ENCODE results near the gene IGSF21.

IGSF21 gene

GRCh38 chr1:18341291-18342069 lies 233.9 kb downstream of the IGSF21 start:
- Histone ChIP-seq H3K4me3 (replicated peaks; ENCODE audit: low read depth, low read length) (no peak overlapping the region), H3K27me3 (replicated peaks; ENCODE audit: control insufficient read depth, insufficient read depth, low read length) (no peaks in the 10 kb centered on the region; the same call in 1 of the 2 replicates), H3K36me3 (ENCODE audit: control insufficient read depth, insufficient read depth, low read length) (no peaks in the 10 kb centered on the region)
- TF ChIP-seq CTCF (IDR thresholded peaks at IDR 0.05; ENCODE audit: insufficient read depth, low read length, poor library complexity, severe bottlenecking), result no peak
- DNase-seq (ENCODE audit: extremely low read depth, insufficient read length), result no peak

GRCh38 chr1:18342744-18343143 lies 235.1 kb downstream of the IGSF21 start:
- no peaks in the 10 kb centered on the region for H3K36me3 ChIP-seq (ENCODE audit: control insufficient read depth, insufficient read depth, low read length)
- DNase-seq (ENCODE audit: extremely low read depth, insufficient read length), result no peak
- H3K27me3 ChIP-seq (replicated peaks; ENCODE audit: control insufficient read depth, insufficient read depth, low read length), result no peaks in the 10 kb centered on the region
- no peak for TF ChIP-seq CTCF (IDR thresholded peaks at IDR 0.05; ENCODE audit: insufficient read depth, low read length, poor library complexity, severe bottlenecking)
- no peak overlapping the region for H3K4me3 ChIP-seq (replicated peaks; ENCODE audit: low read depth, low read length)

- no peak for DNase-seq (ENCODE audit: extremely low read depth, insufficient read length)
- H3K4me3 ChIP-seq (replicated peaks; ENCODE audit: low read depth, low read length), result no peak overlapping the region
- TF ChIP-seq CTCF (IDR thresholded peaks at IDR 0.05; ENCODE audit: insufficient read depth, low read length, poor library complexity, severe bottlenecking), result no peak
- no peaks in the 10 kb centered on the region for H3K27me3 ChIP-seq (replicated peaks; ENCODE audit: control insufficient read depth, insufficient read depth, low read length)
- no peaks in the 10 kb centered on the region for H3K36me3 ChIP-seq (ENCODE audit: control insufficient read depth, insufficient read depth, low read length)
Observed at GRCh38 chr1:18343581-18343980, 236.0 kb downstream of the IGSF21 start.

GRCh38 chr1:18344755-18345154 lies 237.2 kb downstream of the IGSF21 start:
- no peak overlapping the region for H3K4me3 ChIP-seq (replicated peaks; ENCODE audit: low read depth, low read length)
- no peak for TF ChIP-seq CTCF (IDR thresholded peaks at IDR 0.05; ENCODE audit: insufficient read depth, low read length, poor library complexity, severe bottlenecking)
- no peaks in the 10 kb centered on the region for H3K36me3 ChIP-seq (ENCODE audit: control insufficient read depth, insufficient read depth, low read length)
- DNase-seq (ENCODE audit: extremely low read depth, insufficient read length), result no peak
- no peaks in the 10 kb centered on the region for H3K27me3 ChIP-seq (replicated peaks; ENCODE audit: control insufficient read depth, insufficient read depth, low read length)

GRCh38 chr1:18347559-18347958 lies 240.0 kb downstream of the IGSF21 start:
- H3K27me3 ChIP-seq (replicated peaks; ENCODE audit: control insufficient read depth, insufficient read depth, low read length), result no peaks in the 10 kb centered on the region; the same call in 1 of the 2 replicates
- DNase-seq (ENCODE audit: extremely low read depth, insufficient read length), result no peak
- no peaks in the 10 kb centered on the region for H3K36me3 ChIP-seq (ENCODE audit: control insufficient read depth, insufficient read depth, low read length)
- no peak overlapping the region for H3K4me3 ChIP-seq (replicated peaks; ENCODE audit: low read depth, low read length)
- TF ChIP-seq CTCF (IDR thresholded peaks at IDR 0.05; ENCODE audit: insufficient read depth, low read length, poor library complexity, severe bottlenecking), result no peak

Data from GM06990 (cell line).